GM19023 (cell line): ENCODE results near the gene ARHGEF35.
A peak's percentile ranks its signal among the peaks of the same experiment; 100 is the strongest.
"Not testable (repeated sequence)": the region's sequence is repeated elsewhere in the genome, so short reads cannot be mapped to it uniquely, and the experiment has no call there.

Source experiments
- ATAC-seq: cut with Tn5 transposase; IDR thresholded peaks from one replicate; pipeline ENCODE4 v1.9.1; 2021; ENCODE audit warnings: mild to moderate bottlenecking, moderate library complexity; ENCODE audit not compliant: unreplicated experiment

ARHGEF35 gene

DNA sequence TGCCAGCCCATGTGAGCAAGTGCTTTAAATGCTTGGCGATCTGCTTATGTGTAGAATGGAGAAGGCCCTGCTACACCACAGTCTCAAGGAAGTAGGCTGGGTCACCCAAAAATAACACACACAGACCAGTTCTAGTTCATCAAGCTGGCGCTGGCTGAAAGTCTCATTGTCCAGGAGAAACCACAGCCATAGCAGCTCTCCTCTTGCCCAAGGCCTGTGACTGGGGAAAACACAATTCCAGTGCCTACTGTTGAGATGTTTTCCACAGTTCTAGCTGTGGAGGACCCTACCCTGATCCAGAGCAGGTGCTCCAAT, 16.5 kb downstream of the ARHGEF35 start:
- ATAC-seq, result peak; percentile 33

DNA sequence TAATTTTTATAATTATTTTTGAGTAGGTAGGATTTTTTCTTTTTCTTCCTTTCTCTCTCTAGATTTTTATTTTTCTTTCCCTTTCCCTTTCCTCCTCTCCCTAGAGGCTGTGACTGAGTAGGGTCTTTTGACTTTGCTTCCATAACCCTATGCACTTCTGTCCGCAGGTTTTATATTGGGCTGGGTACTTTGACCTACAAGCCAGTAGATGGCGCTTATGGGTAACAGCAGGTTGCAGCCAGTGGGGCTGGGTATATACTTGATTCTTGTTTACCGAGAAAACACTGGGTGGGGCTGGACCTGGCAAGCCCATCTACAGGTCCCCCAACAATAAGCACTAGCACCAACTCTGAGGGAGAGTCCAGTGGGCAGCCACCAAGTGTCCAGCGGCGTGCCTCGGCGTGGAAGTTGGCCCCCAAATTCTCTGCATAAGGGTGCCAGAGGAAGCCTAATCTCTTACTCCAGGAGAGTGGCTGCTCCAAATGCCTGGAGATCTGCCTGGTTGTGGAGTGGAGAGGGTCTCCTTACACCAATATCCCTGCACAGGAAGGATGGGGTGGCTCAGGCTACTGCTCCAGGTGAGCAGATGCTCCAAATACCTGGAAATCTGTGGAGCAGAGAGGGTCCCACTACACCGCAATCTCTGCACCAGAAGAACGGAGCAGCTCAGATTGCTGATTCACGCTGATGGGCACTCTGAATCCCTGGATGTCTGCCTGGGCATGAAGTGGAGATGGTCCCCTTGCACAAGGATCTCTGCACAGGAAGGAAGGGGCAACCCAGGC, 17.1 kb downstream of the ARHGEF35 start:
- peak; percentile 97 for ATAC-seq

DNA sequence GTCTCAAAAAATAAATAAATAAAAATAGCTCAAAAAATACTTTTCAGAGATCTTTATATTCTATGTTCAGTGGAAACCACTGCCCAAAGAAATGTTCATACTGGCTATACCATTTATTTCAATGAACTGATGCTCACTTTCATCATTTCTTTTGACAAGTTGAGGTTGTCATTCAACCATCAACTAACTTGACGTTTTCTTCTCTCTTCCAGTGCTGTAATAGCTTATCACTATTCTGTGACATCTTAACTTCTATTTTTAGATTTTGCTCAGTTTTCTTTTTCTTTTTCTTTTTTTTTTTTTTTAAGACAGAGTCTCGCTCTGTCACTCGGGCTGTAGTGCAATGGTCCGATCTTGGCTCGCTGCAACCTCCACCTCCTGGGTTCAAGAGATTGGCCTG, 21.0 kb downstream of the ARHGEF35 start:
- ATAC-seq, result no peak

DNA sequence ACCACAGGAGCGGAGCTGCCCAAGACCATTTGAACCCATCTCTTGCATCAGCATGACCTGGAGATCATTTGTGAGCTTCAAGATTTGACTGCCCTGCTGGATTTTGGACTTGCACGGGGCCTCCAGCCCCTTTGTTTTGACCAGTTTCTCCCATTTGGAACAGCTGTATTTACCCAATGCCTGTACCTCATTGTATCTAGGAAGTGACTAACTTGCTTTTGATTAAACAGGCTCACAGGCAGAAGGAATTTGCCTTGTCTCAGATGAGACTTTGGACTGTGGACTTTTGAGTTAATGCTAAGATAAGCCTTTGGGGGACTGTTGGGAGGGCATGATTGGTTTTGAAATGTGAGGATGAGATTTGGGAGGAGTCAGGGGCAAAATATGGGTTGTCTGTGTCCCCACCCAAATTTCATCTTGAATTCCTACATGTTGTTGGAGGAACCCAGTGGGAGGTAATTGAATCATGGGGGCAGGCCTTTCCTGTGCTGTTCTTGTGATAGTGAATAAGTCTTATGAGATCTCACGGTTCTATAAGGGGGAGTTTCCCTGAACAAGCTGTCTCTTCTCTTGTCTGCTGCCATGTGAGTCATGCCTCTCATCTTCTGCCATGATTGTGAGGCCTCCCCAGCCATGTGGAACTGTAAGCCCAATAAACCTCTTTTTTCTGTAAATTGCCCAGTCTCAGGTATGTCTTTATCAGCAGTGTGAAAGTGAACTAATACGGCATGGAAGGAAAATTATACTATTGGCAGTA, 23.9 kb downstream of the ARHGEF35 start:
- not testable (repeated sequence) for ATAC-seq

DNA sequence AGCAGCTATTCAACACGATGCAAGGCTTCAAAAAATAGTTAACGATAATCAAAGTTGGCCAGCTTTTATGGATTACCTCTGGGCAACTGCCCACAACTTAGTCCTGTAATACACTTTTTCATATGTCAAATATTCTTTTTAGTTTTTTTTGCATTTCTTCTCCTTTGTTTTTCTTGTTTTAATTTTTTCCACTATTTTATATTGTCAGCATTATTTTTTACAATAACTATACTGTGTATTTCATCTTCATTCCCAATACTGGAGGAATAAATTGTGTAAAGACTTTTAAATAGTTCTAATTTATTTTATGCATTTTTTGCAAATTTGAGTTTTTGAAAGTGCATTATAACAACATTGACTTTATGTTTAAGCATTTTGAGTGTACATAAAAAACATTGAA, 30.8 kb downstream of the ARHGEF35 start:
- ATAC-seq, result no peak

DNA sequence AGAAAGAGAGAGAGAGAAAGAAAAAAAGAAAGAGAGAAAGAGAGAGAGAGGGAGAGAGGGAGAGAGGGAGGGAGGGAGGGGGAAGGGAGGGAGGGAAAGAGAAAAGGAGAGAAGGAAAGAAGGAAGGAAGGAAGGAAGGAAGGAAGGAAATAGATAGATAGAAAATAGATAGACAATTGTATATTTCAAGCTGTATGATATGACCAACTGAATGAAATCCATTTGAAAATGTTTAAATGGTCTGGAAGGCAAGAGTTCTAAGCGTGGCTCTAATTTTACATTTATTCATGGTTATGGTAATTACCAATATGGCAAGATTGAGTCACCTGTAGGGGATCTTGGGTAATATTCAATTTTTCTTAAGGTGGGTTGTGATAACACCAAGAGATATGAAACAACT, 36.8 kb downstream of the ARHGEF35 start:
- ATAC-seq, result no peak

DNA sequence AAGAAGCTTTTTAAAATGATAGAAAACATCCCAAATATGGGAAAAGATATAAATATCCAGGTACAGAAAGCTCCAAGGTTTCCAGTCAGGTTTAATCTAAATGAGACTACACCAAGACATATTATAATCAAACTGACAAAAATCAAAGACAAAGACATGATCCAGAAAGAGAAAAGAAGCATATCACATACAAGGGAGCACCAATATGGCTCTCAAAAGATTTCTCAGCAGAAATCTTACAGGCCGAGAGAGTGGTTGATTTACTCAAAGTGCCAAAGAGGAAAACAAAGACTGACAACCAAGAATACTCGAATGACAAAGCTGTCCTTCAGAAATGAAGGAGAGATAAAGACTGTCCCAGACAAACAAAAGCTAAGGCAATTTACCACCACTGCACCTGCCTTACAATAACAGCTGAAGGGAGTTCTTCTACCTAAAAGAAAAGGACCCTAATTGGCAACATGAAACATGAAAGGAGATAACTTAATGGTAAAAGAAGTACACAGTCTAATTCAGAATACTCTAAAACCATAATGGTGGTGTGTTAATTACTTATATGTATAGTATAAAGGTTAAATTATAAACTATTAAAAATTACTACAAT, 47.3 kb downstream of the ARHGEF35 start:
- no peak for ATAC-seq

DNA sequence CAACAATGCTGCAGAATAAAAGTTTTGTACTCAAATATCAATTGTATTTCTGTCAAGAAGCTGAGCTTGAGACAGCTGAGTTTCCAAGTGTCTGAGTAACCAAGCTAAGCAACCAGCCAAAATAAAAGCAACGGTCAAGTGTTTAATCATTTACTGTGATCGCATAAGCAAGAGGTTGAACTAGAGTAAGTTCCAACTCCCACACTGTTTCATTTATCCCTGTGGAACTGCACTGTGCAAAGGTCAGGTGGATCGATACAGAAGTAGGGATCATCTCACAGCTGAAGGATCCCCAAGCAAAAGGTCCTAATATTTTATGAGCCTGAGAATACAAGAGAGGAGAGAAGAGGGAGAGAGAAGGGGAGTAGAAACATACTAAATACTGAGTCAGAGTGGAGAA, 51.2 kb downstream of the ARHGEF35 start:
- ATAC-seq, result no peak

DNA sequence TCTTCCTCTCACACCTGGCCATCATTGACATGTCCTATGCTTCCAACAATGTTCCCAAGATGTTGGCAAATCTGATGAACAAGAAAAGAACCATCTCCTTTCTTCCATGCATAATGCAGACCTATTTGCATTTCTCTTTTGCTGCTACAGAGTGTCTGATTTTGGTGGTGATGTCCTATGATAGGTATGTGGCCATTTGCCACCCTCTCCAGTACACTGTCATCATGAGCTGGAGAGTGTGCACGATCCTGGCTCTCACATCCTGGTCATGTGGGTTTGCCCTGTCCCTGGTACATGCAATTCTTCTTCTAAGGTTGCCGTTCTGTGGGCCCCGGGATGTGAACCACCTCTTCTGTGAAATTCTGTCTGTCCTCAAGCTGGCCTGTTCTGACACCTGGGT, 53.4 kb downstream of the ARHGEF35 start:
- ATAC-seq, result no peak

DNA sequence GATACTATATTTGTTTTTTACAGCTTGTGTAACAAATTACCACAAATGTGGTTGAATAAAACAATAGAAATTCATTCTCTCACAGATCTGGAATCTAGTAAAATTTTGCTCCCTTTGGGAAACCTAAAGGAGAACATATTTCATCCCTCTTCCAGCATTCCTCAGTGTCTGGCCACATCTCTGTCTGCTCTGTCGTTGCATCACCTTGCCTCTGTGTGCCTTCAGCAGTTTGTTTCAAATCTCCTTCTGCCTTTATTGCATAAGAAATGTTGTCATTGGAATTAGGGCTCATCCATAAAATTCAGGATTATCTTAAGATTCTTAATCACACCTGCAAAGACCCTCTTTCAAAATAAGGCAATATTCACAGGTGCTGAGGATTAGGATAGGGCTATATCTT, 58.1 kb downstream of the ARHGEF35 start:
- no peak for ATAC-seq
